Tibial nerve (tissue), 3 donors: ENCODE data around the gene MKLN1.

Experiments
- POLR2A ChIP-seq, 2 donors: fragments of 450-650 bp; IDR thresholded peaks; one replicate each; pipeline ENCODE4 v1.6.1; 2017; ENCODE audit warnings: antibody characterized with exemption in 2 of 2, mild to moderate bottlenecking in 2 of 2, moderate library complexity in 2 of 2
- TF ChIP-seq, protein P1 (sequence below), 5 experiments: fragments of 200-600 bp in 3 of 5; fragments of 450-650 bp in 2 of 5; sonication (generic) in 3 of 5; IDR thresholded peaks; one replicate each; pipeline ENCODE4 v1.5.1; 2016 to 2019; ENCODE audit warnings: antibody characterized with exemption in 5 of 5, mild to moderate bottlenecking in 3 of 5, moderate library complexity in 2 of 5

- TF ChIP-seq, protein P1, sequence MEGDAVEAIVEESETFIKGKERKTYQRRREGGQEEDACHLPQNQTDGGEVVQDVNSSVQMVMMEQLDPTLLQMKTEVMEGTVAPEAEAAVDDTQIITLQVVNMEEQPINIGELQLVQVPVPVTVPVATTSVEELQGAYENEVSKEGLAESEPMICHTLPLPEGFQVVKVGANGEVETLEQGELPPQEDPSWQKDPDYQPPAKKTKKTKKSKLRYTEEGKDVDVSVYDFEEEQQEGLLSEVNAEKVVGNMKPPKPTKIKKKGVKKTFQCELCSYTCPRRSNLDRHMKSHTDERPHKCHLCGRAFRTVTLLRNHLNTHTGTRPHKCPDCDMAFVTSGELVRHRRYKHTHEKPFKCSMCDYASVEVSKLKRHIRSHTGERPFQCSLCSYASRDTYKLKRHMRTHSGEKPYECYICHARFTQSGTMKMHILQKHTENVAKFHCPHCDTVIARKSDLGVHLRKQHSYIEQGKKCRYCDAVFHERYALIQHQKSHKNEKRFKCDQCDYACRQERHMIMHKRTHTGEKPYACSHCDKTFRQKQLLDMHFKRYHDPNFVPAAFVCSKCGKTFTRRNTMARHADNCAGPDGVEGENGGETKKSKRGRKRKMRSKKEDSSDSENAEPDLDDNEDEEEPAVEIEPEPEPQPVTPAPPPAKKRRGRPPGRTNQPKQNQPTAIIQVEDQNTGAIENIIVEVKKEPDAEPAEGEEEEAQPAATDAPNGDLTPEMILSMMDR (IDR thresholded peaks at IDR 0.05), result no peak
- TF ChIP-seq POLR2A (IDR thresholded peaks at IDR 0.05), result no peak
Measured at GRCh38 chr7:131462059-131462458, 134.4 kb downstream of the MKLN1 start.
